GM12874 (cell line): ENCODE measurements around the gene KIF26B.

Source experiments
- TF ChIP-seq, protein P1 (sequence below): IDR thresholded peaks from 2 replicates; pipeline ENCODE4 v1.5.1; 2011; ENCODE audit warnings: low read depth, mild to moderate bottlenecking, control low read depth, low read length, moderate library complexity; ENCODE audit not compliant: insufficient read depth

KIF26B gene

DNA sequence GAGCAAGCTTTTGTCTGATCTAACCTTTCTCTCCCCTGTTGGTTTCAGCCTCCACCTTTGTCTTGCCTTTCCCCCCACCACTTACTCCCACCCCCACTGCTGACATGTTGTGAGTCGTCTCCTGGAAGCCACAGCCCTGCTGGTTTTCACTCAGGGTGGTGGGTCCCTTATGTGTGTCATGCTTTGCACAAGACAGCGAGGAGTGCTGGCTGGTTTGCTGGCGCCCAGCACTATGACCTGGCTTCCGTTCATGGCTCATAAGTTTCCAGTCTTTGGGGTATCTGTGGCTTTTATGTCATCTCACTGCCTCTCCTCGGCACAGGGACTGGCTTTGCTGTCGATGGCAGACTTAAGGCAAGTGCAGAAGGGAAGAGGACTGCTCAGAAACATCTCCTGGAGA is 177.7 kb downstream of the KIF26B start:
- TF ChIP-seq, protein P1, sequence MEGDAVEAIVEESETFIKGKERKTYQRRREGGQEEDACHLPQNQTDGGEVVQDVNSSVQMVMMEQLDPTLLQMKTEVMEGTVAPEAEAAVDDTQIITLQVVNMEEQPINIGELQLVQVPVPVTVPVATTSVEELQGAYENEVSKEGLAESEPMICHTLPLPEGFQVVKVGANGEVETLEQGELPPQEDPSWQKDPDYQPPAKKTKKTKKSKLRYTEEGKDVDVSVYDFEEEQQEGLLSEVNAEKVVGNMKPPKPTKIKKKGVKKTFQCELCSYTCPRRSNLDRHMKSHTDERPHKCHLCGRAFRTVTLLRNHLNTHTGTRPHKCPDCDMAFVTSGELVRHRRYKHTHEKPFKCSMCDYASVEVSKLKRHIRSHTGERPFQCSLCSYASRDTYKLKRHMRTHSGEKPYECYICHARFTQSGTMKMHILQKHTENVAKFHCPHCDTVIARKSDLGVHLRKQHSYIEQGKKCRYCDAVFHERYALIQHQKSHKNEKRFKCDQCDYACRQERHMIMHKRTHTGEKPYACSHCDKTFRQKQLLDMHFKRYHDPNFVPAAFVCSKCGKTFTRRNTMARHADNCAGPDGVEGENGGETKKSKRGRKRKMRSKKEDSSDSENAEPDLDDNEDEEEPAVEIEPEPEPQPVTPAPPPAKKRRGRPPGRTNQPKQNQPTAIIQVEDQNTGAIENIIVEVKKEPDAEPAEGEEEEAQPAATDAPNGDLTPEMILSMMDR: no peak

DNA sequence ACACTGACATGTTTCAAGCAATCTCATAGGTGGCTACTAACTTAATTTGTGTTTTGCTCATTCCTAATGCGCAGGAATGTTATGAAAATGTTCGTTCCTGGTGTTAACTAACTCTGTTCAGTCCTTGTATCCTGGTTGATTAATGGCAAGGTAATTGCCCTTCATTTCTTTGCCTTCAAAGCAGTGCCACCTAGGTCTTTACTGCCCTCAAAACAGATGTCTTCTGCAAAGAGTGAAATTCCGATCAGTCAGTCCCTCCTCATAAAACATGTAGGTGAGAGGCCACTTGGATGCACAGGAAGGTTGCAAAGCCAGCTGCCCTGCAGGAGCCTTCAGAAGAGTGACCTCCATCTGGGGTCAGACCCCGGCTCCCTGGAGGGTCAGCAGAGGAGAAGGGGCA is 179.4 kb downstream of the KIF26B start:
- TF ChIP-seq, protein P1: no peak

DNA sequence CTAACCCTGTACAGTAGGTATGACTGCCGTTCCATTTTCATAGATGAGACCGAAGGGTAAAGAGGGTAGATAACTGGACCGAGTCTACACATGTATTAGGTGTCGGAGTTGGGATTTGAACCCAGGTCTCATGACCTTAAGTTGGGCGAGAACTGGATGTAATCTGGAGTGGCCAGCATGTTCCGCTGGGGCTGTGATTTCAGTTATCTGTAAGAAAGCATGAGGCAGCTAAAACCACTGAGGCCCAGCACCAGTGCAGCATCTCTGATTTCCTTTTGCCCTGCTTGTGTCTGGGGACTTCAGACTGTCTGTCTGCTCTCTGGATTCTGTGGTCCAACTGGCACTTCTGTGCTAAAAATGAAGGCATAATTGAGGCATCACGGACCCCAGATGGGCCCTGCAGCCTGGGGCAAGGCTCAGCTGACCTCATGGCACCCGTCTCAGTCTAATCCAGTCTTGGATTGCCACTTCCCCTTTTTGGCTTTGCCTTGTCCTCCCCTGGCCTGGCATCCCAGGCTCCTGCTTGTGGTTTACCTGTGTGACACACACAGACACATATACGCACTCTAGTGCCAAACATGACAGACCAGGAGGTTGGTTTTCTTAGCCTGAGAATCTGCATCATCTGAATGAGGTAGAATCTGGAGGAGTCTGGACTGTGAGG is 180.2 kb downstream of the KIF26B start:
- TF ChIP-seq, protein P1: no peak

DNA sequence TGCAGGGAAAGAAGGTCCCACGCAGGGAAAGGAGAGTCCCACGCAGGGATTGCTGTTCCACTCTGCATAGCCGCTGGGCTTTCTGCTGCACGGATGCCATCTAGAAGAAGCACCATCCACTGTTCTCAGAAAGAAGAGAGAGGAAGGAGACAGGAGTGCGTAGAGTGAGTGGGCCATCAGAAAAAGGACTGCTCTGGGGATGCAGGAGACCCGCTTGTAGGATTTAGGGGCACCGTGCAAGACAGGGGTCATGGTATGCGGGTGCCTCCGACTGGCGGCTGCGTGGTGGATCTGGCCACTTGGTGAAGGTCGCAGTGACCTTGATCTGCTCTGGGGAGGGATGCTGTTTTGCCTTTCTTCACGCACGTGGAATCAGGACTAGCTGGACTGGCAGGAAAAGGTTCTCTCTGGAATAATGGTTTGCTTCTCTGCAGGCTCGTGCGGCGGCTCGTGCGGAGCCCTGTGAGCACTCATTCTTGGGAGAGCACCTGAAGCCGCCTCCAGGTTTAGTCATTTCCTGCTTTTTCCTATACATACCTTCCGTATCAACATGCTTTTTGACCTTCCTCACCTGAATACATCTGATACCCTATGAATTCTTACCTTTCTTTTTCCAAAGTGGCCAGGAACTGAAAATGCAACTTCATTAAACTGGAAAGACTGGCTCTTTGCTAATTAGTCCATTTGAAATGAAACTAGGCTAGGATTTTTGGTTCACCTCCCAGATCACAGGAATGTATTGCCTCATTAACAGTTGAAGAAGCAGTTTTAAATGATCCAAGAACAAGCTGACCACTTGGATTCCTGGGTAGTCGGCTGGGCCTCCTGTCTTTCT is 181.6 kb downstream of the KIF26B start:
- TF ChIP-seq, protein P1: no peak

DNA sequence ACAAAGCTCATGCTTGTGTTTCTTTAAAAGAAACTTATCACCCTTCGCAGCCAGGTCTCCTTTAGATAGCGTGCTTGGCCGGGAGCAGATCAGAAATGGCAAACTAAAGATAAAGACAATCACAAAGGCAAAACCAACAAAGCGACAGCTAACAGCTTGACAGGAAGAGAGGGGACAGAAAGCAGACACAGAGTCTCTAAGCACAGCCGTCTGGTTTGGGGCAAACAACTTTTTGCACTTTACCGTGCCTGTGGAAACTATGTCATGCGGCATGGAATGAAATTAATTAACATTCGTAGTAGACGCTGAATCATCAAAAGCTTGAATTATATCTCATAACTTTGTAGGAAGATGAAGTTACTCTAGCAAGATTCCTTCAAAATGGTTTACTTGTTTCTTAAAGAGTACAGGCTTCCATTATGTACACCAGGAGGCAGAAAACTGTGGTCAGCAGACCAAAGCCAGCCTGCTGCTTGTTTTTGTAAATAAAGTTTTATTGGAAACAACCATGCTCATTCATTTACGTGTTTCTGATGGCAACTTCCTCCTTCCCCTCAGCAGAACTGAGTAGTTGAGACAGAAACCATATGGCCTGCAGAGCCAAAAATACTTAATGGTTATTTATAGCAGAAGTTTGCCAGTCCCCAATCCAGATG is 183.2 kb downstream of the KIF26B start:
- TF ChIP-seq, protein P1: no peak

DNA sequence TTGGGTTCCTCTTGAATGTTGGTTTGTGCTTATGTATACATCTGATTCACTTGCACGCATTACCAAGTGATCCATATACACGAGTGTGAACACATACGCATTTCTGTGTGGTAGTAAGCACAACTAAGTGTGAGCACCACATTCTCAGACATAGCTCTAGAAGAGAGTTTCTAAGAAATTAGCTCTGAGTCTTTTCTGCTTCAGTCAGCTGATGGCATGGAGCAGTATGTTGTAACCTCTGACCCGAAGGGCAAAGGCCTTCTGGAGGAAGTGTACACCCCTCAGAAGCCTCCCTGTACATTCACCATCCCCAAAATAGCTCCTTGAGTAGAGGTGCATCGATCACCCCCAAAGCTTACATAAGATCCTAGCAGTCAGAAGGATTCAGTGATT is 183.7 kb downstream of the KIF26B start:
- TF ChIP-seq, protein P1: no peak

DNA sequence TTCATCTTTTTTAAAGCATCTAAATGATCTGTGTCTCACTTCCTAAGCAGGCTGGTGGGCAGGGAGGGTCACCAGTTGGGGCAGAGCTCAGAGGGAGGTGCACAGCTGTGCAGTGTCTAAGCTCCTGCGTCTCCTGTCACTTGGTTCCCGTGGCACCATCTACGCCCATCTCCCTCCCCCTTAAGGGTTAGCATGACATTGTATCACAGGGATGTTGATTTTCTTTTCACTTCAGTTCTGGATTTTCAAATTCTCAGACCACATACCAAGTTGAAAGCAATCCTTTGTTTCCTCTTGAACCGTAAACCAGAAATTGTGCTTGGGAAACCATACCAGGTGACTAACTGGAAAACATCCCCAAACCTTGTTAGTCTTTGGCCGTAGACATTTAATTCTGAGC is 187.0 kb downstream of the KIF26B start:
- TF ChIP-seq, protein P1: no peak
